ENCODE measurements around the gene CHPF2.

Gene CHPF2

DNA sequence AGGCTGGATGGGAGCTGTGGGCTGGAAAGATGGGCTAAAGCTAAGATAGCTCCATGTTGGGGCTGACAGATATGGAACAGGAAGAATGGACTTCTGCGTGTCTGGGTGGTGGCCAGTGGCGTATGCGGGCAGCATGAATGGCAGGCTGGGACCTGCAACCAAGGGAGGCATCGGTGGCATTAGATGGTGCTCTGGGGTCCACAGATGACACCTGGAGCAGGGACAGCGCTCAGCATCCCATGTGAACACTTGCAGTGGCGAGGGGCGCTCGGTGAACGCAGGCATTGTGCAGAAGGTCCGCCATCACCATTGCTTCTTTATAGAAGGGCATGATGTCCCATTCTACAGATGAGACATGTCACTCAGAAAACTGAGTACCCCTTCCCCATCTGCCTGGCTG lies 37.2 kb downstream of the CHPF2 start:
- CTCF ChIA-PET, result no interaction called here
- no peak for TF ChIP-seq ZNF521 (tag by site-specific recombination; IDR thresholded peaks at IDR 0.05)
- TF ChIP-seq REPIN1 (tag by site-specific recombination; IDR thresholded peaks at IDR 0.05; ENCODE audit: low read depth), result no peak
- TF ChIP-seq ZNF169 (tag by site-specific recombination; IDR thresholded peaks at IDR 0.05), result no peak
- TF ChIP-seq ZSCAN30 (tag by site-specific recombination; IDR thresholded peaks at IDR 0.05), result no peak
- TF ChIP-seq ZNF302 (tag by site-specific recombination; IDR thresholded peaks at IDR 0.05; ENCODE audit: low read depth), result no peak
- TF ChIP-seq ZNF114 (tag by site-specific recombination; IDR thresholded peaks at IDR 0.05), result no peak
- TF ChIP-seq ZNF211 (tag by site-specific recombination; IDR thresholded peaks at IDR 0.05; ENCODE audit: low read depth), result no peak
- peaks cover 0 to 6% of the 10 kb centered on the region in 2 experiments; a peak in 1 of 3 replicates for H3K36me3 ChIP-seq (ENCODE audit: control insufficient read depth in 2 of 2, insufficient read depth in 1 of 2, low read length in 2 of 2)
- H3K27ac ChIP-seq (ENCODE audit: extremely low read depth, low read depth, low read length), result no peak overlapping the region
- POLR2A ChIA-PET, result no interaction called here
- no peaks in the 10 kb centered on the region for H3K4me1 ChIP-seq (ENCODE audit: control insufficient read depth, insufficient read depth, low read length)
- no peaks in the 10 kb centered on the region for H3K9me3 ChIP-seq (ENCODE audit: control insufficient read depth, insufficient read depth, low read depth, low read length)
- H3K4me3 ChIP-seq (ENCODE audit: low read depth, low read length), result no peak overlapping the region

DNA sequence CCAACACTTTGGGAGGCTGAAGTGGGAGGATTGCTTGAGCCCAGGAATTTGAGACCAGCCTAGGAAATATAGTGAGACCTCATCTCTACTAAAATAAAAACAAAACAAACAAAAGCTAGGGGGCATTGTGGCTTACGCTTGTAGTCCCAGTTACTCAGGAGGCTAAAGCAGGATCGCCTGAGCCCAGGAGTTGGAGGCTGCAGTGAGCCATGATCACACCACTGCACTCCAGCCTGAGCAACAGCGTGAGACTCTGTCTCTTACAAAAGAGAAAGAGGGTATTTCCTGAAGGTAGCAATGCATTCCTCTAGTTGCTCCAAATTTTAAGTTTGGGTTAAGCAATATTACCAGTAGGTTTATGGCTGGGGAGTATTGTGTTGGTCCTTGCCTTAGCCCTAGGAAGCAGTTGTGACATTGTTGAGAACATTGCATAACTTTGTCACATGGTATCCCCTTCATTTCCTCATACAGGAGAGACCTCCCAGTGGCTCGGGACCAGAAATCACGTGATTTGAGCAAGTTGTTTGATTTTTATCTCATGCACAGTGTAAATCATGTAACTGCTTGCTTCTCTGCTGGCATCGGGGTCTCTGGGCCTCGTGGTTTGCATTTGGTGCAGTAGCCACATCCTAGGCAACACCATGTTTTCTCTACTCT lies 39.5 kb downstream of the CHPF2 start:
- POLR2A ChIA-PET, result no interaction called here
- TF ChIP-seq ZNF555 (tag by site-specific recombination; conservative IDR thresholded peaks at IDR 0.05) (no peak), GLIS1 (tag by site-specific recombination; IDR thresholded peaks at IDR 0.05) (0 out of 2 replicates have a peak, but pooled peaks have one; percentile 24), TRIM28 (IDR thresholded peaks at IDR 0.05; ENCODE audit: borderline replicate concordance, low read length) (peak; percentile 85), ZNF174 (tag by site-specific recombination; IDR thresholded peaks at IDR 0.05) (no peak), ZNF335 (tag by site-specific recombination; conservative IDR thresholded peaks at IDR 0.05) (0 out of 2 replicates have a peak, but pooled peaks have one; percentile 16), ZFP37 (tag by site-specific recombination; IDR thresholded peaks at IDR 0.05) (no peak), SCRT1 (tag by site-specific recombination; IDR thresholded peaks at IDR 0.05; ENCODE audit: borderline replicate concordance) (no peak), ZBTB48 (tag by site-specific recombination; IDR thresholded peaks at IDR 0.05) (peak; percentile 21; the same call in 1 of the 2 replicates), ZBTB17 (tag by site-specific recombination; IDR thresholded peaks at IDR 0.05) (peak; percentile 49; the same call in 1 of the 2 replicates)
- TF ChIP-seq, protein P1, sequence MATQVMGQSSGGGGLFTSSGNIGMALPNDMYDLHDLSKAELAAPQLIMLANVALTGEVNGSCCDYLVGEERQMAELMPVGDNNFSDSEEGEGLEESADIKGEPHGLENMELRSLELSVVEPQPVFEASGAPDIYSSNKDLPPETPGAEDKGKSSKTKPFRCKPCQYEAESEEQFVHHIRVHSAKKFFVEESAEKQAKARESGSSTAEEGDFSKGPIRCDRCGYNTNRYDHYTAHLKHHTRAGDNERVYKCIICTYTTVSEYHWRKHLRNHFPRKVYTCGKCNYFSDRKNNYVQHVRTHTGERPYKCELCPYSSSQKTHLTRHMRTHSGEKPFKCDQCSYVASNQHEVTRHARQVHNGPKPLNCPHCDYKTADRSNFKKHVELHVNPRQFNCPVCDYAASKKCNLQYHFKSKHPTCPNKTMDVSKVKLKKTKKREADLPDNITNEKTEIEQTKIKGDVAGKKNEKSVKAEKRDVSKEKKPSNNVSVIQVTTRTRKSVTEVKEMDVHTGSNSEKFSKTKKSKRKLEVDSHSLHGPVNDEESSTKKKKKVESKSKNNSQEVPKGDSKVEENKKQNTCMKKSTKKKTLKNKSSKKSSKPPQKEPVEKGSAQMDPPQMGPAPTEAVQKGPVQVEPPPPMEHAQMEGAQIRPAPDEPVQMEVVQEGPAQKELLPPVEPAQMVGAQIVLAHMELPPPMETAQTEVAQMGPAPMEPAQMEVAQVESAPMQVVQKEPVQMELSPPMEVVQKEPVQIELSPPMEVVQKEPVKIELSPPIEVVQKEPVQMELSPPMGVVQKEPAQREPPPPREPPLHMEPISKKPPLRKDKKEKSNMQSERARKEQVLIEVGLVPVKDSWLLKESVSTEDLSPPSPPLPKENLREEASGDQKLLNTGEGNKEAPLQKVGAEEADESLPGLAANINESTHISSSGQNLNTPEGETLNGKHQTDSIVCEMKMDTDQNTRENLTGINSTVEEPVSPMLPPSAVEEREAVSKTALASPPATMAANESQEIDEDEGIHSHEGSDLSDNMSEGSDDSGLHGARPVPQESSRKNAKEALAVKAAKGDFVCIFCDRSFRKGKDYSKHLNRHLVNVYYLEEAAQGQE (tag by site-specific recombination; IDR thresholded peaks at IDR 0.05), result no peak
- TF ChIP-seq, protein P2, sequence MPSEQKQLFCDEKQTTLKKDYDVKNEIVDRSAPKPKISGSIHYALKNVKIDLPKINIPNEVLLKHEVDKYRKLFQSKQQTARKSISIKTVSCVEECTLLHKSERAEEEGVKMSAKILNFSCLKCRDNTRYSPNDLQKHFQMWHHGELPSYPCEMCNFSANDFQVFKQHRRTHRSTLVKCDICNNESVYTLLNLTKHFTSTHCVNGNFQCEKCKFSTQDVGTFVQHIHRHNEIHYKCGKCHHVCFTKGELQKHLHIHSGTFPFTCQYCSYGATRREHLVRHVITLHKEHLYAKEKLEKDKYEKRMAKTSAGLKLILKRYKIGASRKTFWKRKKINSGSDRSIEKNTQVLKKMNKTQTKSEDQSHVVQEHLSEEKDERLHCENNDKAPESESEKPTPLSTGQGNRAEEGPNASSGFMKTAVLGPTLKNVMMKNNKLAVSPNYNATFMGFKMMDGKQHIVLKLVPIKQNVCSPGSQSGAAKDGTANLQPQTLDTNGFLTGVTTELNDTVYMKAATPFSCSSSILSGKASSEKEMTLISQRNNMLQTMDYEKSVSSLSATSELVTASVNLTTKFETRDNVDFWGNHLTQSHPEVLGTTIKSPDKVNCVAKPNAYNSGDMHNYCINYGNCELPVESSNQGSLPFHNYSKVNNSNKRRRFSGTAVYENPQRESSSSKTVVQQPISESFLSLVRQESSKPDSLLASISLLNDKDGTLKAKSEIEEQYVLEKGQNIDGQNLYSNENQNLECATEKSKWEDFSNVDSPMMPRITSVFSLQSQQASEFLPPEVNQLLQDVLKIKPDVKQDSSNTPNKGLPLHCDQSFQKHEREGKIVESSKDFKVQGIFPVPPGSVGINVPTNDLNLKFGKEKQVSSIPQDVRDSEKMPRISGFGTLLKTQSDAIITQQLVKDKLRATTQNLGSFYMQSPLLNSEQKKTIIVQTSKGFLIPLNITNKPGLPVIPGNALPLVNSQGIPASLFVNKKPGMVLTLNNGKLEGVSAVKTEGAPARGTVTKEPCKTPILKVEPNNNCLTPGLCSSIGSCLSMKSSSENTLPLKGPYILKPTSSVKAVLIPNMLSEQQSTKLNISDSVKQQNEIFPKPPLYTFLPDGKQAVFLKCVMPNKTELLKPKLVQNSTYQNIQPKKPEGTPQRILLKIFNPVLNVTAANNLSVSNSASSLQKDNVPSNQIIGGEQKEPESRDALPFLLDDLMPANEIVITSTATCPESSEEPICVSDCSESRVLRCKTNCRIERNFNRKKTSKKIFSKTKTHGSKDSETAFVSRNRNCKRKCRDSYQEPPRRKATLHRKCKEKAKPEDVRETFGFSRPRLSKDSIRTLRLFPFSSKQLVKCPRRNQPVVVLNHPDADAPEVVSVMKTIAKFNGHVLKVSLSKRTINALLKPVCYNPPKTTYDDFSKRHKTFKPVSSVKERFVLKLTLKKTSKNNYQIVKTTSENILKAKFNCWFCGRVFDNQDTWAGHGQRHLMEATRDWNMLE (tag by site-specific recombination; conservative IDR thresholded peaks at IDR 0.05; ENCODE audit: low read depth), result peak; percentile 23; the same call in 1 of the 2 replicates
- TF ChIP-seq, protein P3, sequence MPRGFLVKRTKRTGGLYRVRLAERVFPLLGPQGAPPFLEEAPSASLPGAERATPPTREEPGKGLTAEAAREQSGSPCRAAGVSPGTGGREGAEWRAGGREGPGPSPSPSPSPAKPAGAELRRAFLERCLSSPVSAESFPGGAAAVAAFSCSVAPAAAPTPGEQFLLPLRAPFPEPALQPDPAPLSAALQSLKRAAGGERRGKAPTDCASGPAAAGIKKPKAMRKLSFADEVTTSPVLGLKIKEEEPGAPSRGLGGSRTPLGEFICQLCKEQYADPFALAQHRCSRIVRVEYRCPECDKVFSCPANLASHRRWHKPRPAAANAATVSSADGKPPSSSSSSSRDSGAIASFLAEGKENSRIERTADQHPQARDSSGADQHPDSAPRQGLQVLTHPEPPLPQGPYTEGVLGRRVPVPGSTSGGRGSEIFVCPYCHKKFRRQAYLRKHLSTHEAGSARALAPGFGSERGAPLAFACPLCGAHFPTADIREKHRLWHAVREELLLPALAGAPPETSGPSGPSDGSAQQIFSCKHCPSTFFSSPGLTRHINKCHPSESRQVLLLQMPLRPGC (tag by site-specific recombination; IDR thresholded peaks at IDR 0.05), result no peak
- TF ChIP-seq, protein P4, sequence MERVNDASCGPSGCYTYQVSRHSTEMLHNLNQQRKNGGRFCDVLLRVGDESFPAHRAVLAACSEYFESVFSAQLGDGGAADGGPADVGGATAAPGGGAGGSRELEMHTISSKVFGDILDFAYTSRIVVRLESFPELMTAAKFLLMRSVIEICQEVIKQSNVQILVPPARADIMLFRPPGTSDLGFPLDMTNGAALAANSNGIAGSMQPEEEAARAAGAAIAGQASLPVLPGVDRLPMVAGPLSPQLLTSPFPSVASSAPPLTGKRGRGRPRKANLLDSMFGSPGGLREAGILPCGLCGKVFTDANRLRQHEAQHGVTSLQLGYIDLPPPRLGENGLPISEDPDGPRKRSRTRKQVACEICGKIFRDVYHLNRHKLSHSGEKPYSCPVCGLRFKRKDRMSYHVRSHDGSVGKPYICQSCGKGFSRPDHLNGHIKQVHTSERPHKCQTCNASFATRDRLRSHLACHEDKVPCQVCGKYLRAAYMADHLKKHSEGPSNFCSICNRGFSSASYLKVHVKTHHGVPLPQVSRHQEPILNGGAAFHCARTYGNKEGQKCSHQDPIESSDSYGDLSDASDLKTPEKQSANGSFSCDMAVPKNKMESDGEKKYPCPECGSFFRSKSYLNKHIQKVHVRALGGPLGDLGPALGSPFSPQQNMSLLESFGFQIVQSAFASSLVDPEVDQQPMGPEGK (tag by site-specific recombination; IDR thresholded peaks at IDR 0.05), result no peak

More for the DNA sequence above, 39.5 kb downstream of the CHPF2 start:
- H3K9me3 ChIP-seq (ENCODE audit: control insufficient read depth, insufficient read depth, low read depth, low read length), result no peaks in the 10 kb centered on the region
- no peak overlapping the region for H3K4me3 ChIP-seq (ENCODE audit: low read depth, low read length)
- H3K36me3 ChIP-seq (ENCODE audit: control insufficient read depth in 2 of 2, insufficient read depth in 1 of 2, low read length in 2 of 2), result peaks cover 0 to 8% of the 10 kb centered on the region in 2 experiments; a peak in 1 of 3 replicates
- CTCF ChIA-PET, result interaction anchor here (0.7 to 0.9 kb wide), 2 partner anchors 32 to 437 kb away, joined by 3 read pairs; no protein-coding TSS in a partner anchor
- H3K4me1 ChIP-seq (ENCODE audit: control insufficient read depth, insufficient read depth, low read length), result no peaks in the 10 kb centered on the region
- no peak overlapping the region for H3K27ac ChIP-seq (ENCODE audit: extremely low read depth, low read depth, low read length)
